HEK293 (cell line): ENCODE results near the gene PPFIA2.

ENCODE experiments used
- CTCF ChIA-PET: fragments of 350-600 bp; formaldehyde crosslinking; extraction: SDS; loops from one replicate; lab custom pipeline; 2021; ENCODE audit warnings: antibody characterized with exemption; lab: Yijun Ruan, JAX
- POLR2A ChIA-PET: fragments of 300-600 bp; formaldehyde crosslinking; extraction: SDS; loops from one replicate; lab custom pipeline; 2020; ENCODE audit warnings: antibody characterized with exemption, inconsistent platforms; lab: Yijun Ruan, JAX
- H3K27ac ChIP-seq: fragments of 200-500 bp; sonication (Bioruptor generic); 2 replicates; pipeline ENCODE4 v1.5.1; 2014; ENCODE audit warnings: low read depth, low read length, control low read depth, inconsistent platforms; ENCODE audit errors: extremely low read depth
- H3K36me3 ChIP-seq, 2 experiments: fragments of 200-500 bp in 1 of 2; sonication (Bioruptor generic) in 1 of 2; 1 replicate in 1 of 2; 2 replicates in 1 of 2; pipeline ENCODE4 v1.5.1; 2014 to 2017; ENCODE audit warnings: inconsistent platforms in 2 of 2, low read length in 2 of 2; ENCODE audit not compliant: control insufficient read depth in 2 of 2, insufficient read depth in 1 of 2
- H3K4me1 ChIP-seq: fragments of 200-500 bp; sonication (Bioruptor generic); 2 replicates; pipeline ENCODE4 v1.5.1; 2014; ENCODE audit warnings: mild to moderate bottlenecking, low read length, inconsistent platforms; ENCODE audit not compliant: control insufficient read depth, insufficient read depth
- H3K4me3 ChIP-seq: 2 replicates; pipeline ENCODE4 v1.5.1; 2011; ENCODE audit warnings: low read depth, mild to moderate bottlenecking, control low read depth, low read length, moderate library complexity
- H3K9me3 ChIP-seq: fragments of 200-500 bp; sonication (Bioruptor generic); 2 replicates; pipeline ENCODE4 v1.5.1; 2014; ENCODE audit warnings: low read depth, low read length, inconsistent platforms; ENCODE audit not compliant: control insufficient read depth, insufficient read depth
- GFI1B ChIP-seq: fragments of 450-650 bp; formaldehyde crosslinking; IDR thresholded peaks from 2 replicates; pipeline ENCODE4 v1.5.1; 2016; ENCODE audit warnings: missing biosample characterization, missing genetic modification characterization
- HOXC10 ChIP-seq: sonication (generic); formaldehyde crosslinking; IDR thresholded peaks from 2 replicates; pipeline ENCODE4 v1.8.1; 2023; ENCODE audit warnings: mild to moderate bottlenecking, missing genetic modification reagents
- KLF16 ChIP-seq: fragments of 450-650 bp; formaldehyde crosslinking; IDR thresholded peaks from 2 replicates; pipeline ENCODE4 v1.5.1; 2017; ENCODE audit warnings: missing biosample characterization, missing genetic modification characterization
- SP7 ChIP-seq: fragments of 450-650 bp; formaldehyde crosslinking; IDR thresholded peaks from 2 replicates; pipeline ENCODE4 v1.5.1; 2016; ENCODE audit warnings: missing biosample characterization, missing genetic modification characterization
- TCF7L2 ChIP-seq: IDR thresholded peaks from 2 replicates; pipeline ENCODE4 v1.6.1; 2011; ENCODE audit warnings: low read depth, mild to moderate bottlenecking, inconsistent platforms, low read length, moderate library complexity, borderline replicate concordance
- WT1 ChIP-seq: fragments of 450-650 bp; formaldehyde crosslinking; IDR thresholded peaks from 2 replicates; pipeline ENCODE4 v1.5.1; 2016; ENCODE audit warnings: missing biosample characterization, missing genetic modification characterization
- ZBTB17 ChIP-seq: fragments of 450-650 bp; formaldehyde crosslinking; IDR thresholded peaks from 2 replicates; pipeline ENCODE4 v1.5.1; 2016; ENCODE audit warnings: missing biosample characterization, missing genetic modification characterization
- ZBTB21 ChIP-seq: fragments of 450-650 bp; formaldehyde crosslinking; IDR thresholded peaks from 2 replicates; pipeline ENCODE4 v1.5.1; 2017; ENCODE audit warnings: missing biosample characterization, missing genetic modification characterization
- ZNF169 ChIP-seq: fragments of 450-650 bp; formaldehyde crosslinking; IDR thresholded peaks from 2 replicates; pipeline ENCODE4 v1.5.1; 2016; ENCODE audit warnings: missing biosample characterization, missing genetic modification characterization
- ZNF2 ChIP-seq: fragments of 450-650 bp; formaldehyde crosslinking; IDR thresholded peaks from 2 replicates; pipeline ENCODE4 v1.5.1; 2016; ENCODE audit warnings: missing biosample characterization, missing genetic modification characterization
- ZNF239 ChIP-seq: fragments of 450-650 bp; formaldehyde crosslinking; IDR thresholded peaks from 2 replicates; pipeline ENCODE4 v1.5.1; 2016; ENCODE audit warnings: missing biosample characterization, missing genetic modification characterization
- ZNF473 ChIP-seq: fragments of 450-650 bp; formaldehyde crosslinking; IDR thresholded peaks from 2 replicates; pipeline ENCODE4 v1.5.1; 2017; ENCODE audit warnings: missing biosample characterization, missing genetic modification characterization
- ZNF510 ChIP-seq: fragments of 450-650 bp; formaldehyde crosslinking; IDR thresholded peaks from 2 replicates; pipeline ENCODE4 v1.5.1; 2018; ENCODE audit warnings: mild to moderate bottlenecking, missing genetic modification characterization, missing biosample characterization; ENCODE audit not compliant: insufficient replicate concordance
- ZNF521 ChIP-seq: fragments of 450-650 bp; formaldehyde crosslinking; IDR thresholded peaks from 2 replicates; pipeline ENCODE4 v1.5.1; 2017; ENCODE audit warnings: missing biosample characterization, mild to moderate bottlenecking, missing genetic modification characterization
- ZNF544 ChIP-seq: fragments of 450-650 bp; formaldehyde crosslinking; IDR thresholded peaks from 2 replicates; pipeline ENCODE4 v1.5.0; 2017; ENCODE audit warnings: missing biosample characterization, missing genetic modification characterization
- ZNF585B ChIP-seq: fragments of 450-650 bp; formaldehyde crosslinking; IDR thresholded peaks from 2 replicates; pipeline ENCODE4 v1.5.1; 2016; ENCODE audit warnings: missing biosample characterization, missing genetic modification characterization
- ZNF701 ChIP-seq: fragments of 450-650 bp; formaldehyde crosslinking; IDR thresholded peaks from 2 replicates; pipeline ENCODE4 v1.5.1; 2016; ENCODE audit warnings: missing biosample characterization, missing genetic modification characterization
- ZSCAN16 ChIP-seq: fragments of 450-650 bp; formaldehyde crosslinking; IDR thresholded peaks from 2 replicates; pipeline ENCODE4 v1.5.1; 2016; ENCODE audit warnings: missing biosample characterization, missing genetic modification characterization
- TF ChIP-seq, protein P1 (sequence below): fragments of 450-650 bp; formaldehyde crosslinking; IDR thresholded peaks from 2 replicates; pipeline ENCODE4 v1.5.1; 2017; ENCODE audit warnings: missing biosample characterization, missing genetic modification characterization
- TF ChIP-seq, protein P2 (sequence below): fragments of 450-650 bp; formaldehyde crosslinking; IDR thresholded peaks from 2 replicates; pipeline ENCODE4 v1.5.1; 2017; ENCODE audit warnings: missing biosample characterization, missing genetic modification characterization
- TF ChIP-seq, protein P3 (sequence below): fragments of 450-650 bp; formaldehyde crosslinking; IDR thresholded peaks from 2 replicates; pipeline ENCODE4 v1.5.1; 2016; ENCODE audit warnings: missing biosample characterization, missing genetic modification characterization
- TF ChIP-seq, protein P4 (sequence below): fragments of 450-650 bp; formaldehyde crosslinking; IDR thresholded peaks from 2 replicates; pipeline ENCODE4 v1.5.1; 2016; ENCODE audit warnings: missing biosample characterization, missing genetic modification characterization, low read depth
- TF ChIP-seq, protein P5 (sequence below): fragments of 450-650 bp; formaldehyde crosslinking; IDR thresholded peaks from 2 replicates; pipeline ENCODE4 v1.5.1; 2016; ENCODE audit warnings: missing biosample characterization, missing genetic modification characterization, borderline replicate concordance
- TF ChIP-seq, protein P6 (sequence below): fragments of 450-650 bp; formaldehyde crosslinking; IDR thresholded peaks from 2 replicates; pipeline ENCODE4 v1.5.1; 2016; ENCODE audit warnings: missing biosample characterization, missing genetic modification characterization

Gene PPFIA2

DNA sequence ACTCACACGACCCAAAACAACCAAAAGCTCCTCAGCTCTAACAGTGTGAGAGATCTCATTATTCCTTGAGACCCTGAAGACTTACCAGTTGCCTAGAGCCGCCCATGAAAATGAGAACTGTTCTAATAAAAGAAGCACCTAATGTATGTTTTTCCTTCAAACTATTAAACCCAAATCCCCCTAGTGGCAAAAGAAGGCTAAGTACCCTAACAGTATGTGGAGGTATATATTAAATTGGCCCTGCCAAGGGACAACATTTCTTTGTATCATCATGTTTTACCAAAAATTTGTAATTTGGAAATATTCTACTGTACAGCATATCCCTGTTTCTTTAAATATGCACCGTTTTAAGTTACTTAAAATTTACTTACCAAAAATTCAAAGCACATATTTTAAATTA lies 38.0 kb upstream of the PPFIA2 start:
- no peak overlapping the region for H3K4me3 ChIP-seq
- H3K9me3 ChIP-seq = no peaks in the 10 kb centered on the region
- CTCF ChIA-PET = interaction anchor here (1.0 kb wide), 1 partner anchor 146 kb away, joined by 5 read pairs; no protein-coding TSS in a partner anchor
- POLR2A ChIA-PET = no interaction called here
- no peaks in the 10 kb centered on the region for H3K36me3 ChIP-seq
- TF ChIP-seq, protein P1, sequence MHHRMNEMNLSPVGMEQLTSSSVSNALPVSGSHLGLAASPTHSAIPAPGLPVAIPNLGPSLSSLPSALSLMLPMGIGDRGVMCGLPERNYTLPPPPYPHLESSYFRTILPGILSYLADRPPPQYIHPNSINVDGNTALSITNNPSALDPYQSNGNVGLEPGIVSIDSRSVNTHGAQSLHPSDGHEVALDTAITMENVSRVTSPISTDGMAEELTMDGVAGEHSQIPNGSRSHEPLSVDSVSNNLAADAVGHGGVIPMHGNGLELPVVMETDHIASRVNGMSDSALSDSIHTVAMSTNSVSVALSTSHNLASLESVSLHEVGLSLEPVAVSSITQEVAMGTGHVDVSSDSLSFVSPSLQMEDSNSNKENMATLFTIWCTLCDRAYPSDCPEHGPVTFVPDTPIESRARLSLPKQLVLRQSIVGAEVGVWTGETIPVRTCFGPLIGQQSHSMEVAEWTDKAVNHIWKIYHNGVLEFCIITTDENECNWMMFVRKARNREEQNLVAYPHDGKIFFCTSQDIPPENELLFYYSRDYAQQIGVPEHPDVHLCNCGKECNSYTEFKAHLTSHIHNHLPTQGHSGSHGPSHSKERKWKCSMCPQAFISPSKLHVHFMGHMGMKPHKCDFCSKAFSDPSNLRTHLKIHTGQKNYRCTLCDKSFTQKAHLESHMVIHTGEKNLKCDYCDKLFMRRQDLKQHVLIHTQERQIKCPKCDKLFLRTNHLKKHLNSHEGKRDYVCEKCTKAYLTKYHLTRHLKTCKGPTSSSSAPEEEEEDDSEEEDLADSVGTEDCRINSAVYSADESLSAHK (tag by site-specific recombination) = no peak
- TF ChIP-seq ZNF585B (tag by site-specific recombination) (no peak), ZNF239 (no peak), ZNF510 (tag by site-specific recombination) (no peak), TCF7L2 (no peak), ZNF169 (tag by site-specific recombination) (no peak), ZNF521 (no peak), ZNF701 (tag by site-specific recombination) (no peak), ZSCAN16 (no peak), ZNF473 (tag by site-specific recombination) (no peak), ZNF2 (tag by site-specific recombination) (no peak), SP7 (no peak), WT1 (no peak), GFI1B (tag by site-specific recombination) (no peak)
- TF ChIP-seq, protein P2, sequence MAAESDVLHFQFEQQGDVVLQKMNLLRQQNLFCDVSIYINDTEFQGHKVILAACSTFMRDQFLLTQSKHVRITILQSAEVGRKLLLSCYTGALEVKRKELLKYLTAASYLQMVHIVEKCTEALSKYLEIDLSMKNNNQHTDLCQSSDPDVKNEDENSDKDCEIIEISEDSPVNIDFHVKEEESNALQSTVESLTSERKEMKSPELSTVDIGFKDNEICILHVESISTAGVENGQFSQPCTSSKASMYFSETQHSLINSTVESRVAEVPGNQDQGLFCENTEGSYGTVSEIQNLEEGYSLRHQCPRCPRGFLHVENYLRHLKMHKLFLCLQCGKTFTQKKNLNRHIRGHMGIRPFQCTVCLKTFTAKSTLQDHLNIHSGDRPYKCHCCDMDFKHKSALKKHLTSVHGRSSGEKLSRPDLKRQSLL (tag by site-specific recombination) = no peak
- TF ChIP-seq, protein P3, sequence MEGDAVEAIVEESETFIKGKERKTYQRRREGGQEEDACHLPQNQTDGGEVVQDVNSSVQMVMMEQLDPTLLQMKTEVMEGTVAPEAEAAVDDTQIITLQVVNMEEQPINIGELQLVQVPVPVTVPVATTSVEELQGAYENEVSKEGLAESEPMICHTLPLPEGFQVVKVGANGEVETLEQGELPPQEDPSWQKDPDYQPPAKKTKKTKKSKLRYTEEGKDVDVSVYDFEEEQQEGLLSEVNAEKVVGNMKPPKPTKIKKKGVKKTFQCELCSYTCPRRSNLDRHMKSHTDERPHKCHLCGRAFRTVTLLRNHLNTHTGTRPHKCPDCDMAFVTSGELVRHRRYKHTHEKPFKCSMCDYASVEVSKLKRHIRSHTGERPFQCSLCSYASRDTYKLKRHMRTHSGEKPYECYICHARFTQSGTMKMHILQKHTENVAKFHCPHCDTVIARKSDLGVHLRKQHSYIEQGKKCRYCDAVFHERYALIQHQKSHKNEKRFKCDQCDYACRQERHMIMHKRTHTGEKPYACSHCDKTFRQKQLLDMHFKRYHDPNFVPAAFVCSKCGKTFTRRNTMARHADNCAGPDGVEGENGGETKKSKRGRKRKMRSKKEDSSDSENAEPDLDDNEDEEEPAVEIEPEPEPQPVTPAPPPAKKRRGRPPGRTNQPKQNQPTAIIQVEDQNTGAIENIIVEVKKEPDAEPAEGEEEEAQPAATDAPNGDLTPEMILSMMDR = no peak
- H3K27ac ChIP-seq = no peak overlapping the region
- no peaks in the 10 kb centered on the region for H3K4me1 ChIP-seq

DNA sequence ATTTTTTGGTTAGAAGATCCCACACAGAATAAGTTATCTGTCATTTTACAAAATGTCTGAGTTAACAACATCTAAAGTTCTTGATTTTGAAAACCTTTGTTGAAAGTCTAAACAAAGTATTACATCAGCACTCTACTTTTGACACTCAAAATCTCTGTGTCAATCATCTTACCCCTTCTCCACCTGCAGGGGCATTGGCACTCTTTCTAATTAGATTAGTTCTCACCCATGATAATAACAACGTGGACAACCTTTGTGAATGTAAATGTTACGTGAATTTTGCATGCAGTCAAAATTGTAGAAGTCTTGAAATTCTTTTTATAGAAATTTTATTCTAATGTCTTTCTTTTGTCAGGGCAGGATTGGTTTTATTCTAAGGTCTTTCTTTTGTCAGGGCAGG lies 33.5 kb upstream of the PPFIA2 start:
- Histone ChIP-seq H3K36me3 (no peaks in the 10 kb centered on the region), H3K4me1 (no peaks in the 10 kb centered on the region), H3K4me3 (no peak overlapping the region), H3K9me3 (no peaks in the 10 kb centered on the region), H3K27ac (no peak overlapping the region)
- POLR2A ChIA-PET = no interaction called here
- CTCF ChIA-PET = no interaction called here
- TF ChIP-seq HOXC10 (no peak), ZBTB21 (tag by site-specific recombination) (no peak), ZBTB17 (tag by site-specific recombination) (no peak), ZNF544 (tag by site-specific recombination) (no peak), KLF16 (no peak)
- TF ChIP-seq, protein P4, sequence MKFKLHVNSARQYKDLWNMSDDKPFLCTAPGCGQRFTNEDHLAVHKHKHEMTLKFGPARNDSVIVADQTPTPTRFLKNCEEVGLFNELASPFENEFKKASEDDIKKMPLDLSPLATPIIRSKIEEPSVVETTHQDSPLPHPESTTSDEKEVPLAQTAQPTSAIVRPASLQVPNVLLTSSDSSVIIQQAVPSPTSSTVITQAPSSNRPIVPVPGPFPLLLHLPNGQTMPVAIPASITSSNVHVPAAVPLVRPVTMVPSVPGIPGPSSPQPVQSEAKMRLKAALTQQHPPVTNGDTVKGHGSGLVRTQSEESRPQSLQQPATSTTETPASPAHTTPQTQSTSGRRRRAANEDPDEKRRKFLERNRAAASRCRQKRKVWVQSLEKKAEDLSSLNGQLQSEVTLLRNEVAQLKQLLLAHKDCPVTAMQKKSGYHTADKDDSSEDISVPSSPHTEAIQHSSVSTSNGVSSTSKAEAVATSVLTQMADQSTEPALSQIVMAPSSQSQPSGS (tag by site-specific recombination) = no peak
- TF ChIP-seq, protein P5, sequence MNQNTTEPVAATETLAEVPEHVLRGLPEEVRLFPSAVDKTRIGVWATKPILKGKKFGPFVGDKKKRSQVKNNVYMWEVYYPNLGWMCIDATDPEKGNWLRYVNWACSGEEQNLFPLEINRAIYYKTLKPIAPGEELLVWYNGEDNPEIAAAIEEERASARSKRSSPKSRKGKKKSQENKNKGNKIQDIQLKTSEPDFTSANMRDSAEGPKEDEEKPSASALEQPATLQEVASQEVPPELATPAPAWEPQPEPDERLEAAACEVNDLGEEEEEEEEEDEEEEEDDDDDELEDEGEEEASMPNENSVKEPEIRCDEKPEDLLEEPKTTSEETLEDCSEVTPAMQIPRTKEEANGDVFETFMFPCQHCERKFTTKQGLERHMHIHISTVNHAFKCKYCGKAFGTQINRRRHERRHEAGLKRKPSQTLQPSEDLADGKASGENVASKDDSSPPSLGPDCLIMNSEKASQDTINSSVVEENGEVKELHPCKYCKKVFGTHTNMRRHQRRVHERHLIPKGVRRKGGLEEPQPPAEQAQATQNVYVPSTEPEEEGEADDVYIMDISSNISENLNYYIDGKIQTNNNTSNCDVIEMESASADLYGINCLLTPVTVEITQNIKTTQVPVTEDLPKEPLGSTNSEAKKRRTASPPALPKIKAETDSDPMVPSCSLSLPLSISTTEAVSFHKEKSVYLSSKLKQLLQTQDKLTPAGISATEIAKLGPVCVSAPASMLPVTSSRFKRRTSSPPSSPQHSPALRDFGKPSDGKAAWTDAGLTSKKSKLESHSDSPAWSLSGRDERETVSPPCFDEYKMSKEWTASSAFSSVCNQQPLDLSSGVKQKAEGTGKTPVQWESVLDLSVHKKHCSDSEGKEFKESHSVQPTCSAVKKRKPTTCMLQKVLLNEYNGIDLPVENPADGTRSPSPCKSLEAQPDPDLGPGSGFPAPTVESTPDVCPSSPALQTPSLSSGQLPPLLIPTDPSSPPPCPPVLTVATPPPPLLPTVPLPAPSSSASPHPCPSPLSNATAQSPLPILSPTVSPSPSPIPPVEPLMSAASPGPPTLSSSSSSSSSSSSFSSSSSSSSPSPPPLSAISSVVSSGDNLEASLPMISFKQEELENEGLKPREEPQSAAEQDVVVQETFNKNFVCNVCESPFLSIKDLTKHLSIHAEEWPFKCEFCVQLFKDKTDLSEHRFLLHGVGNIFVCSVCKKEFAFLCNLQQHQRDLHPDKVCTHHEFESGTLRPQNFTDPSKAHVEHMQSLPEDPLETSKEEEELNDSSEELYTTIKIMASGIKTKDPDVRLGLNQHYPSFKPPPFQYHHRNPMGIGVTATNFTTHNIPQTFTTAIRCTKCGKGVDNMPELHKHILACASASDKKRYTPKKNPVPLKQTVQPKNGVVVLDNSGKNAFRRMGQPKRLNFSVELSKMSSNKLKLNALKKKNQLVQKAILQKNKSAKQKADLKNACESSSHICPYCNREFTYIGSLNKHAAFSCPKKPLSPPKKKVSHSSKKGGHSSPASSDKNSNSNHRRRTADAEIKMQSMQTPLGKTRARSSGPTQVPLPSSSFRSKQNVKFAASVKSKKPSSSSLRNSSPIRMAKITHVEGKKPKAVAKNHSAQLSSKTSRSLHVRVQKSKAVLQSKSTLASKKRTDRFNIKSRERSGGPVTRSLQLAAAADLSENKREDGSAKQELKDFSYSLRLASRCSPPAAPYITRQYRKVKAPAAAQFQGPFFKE (tag by site-specific recombination) = no peak
- TF ChIP-seq, protein P6, sequence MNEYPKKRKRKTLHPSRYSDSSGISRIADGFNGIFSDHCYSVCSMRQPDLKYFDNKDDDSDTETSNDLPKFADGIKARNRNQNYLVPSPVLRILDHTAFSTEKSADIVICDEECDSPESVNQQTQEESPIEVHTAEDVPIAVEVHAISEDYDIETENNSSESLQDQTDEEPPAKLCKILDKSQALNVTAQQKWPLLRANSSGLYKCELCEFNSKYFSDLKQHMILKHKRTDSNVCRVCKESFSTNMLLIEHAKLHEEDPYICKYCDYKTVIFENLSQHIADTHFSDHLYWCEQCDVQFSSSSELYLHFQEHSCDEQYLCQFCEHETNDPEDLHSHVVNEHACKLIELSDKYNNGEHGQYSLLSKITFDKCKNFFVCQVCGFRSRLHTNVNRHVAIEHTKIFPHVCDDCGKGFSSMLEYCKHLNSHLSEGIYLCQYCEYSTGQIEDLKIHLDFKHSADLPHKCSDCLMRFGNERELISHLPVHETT (tag by site-specific recombination) = no peak
